HG02852 (cell line): ENCODE data around the gene SMAD3.

ENCODE experiments used
- ATAC-seq: cut with Tn5 transposase; IDR thresholded peaks from one replicate; pipeline ENCODE4 v1.9.1; 2021; ENCODE audit warnings: mild to moderate bottlenecking, moderate library complexity; ENCODE audit not compliant: unreplicated experiment

Gene SMAD3

DNA sequence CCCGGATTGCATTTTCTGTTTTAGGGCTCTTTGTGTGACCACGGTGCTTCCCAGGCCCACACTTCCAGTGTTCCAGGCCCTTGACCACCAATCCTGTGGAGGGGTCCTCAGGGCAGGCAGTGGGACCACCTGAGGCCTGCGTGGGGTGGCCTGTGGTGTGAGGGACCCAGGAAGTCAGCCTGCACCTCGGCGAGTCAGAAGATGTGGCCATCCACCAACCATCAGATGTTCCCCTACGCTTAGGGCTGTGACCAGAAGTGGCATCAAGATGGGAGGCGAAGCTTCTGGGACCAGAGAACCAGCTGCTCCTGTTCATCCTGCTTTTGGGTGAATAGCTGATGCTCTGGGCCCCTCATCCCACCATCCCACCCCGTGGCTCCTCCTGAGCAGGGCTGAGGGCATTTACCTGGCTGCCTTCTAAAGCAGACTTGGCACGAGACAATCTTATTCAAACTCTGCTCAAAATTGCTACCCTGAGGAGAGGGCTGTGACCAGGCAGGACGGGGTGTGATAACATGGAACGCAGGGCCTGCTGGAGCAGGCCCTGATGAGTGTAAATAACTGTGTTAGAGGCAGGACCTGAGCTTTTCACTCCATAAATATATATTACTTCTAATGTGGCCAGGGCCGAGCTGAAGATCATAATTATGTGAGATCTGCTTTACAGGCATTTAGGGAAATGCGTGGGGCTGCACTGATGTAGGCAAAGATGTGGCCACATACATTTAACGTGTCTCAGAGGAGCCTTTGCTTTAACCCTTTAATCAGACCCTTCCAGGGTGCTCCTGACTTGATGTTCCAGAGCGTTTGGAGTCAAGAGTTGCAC lies 28.8 kb downstream of the SMAD3 start:
- no peak for ATAC-seq

GRCh38 chr15:67095912-67096311 lies 30.5 kb downstream of the SMAD3 start:
- ATAC-seq: no peak

DNA sequence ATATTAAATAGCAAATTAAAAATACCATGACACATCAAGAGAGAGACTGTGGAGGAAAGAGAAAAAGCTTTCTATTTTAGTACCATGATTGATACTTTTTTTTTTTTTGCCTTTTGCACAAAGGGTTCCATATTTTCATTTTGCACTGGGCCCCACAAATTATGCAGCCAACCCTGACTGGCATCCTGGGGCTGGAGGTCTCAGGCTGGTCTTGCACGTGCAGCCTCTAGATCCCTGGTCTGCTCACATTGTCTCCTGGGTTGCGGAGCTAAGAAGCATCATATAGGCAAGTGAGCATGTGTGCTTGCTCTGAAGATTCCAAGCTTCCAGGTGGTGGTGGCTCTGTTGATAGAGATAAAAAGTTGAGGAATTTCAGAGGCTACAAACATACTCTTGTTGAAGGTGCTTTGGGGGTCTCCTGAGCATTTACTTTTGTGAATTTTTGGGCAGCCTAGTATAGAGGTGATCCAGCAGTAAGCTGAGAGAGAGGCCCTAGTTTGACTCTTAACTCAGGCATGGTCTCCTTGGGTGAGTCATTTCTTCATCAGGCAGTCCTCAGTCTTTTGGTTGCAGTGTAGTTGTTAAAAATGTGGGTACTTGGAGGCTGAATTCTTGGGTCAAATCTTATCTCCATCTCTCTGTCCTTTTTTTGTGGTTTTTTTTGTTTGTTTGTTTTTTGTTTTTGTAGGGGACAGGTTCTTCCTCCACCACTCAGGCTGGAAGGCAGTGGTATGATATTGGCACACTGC lies 31.3 kb downstream of the SMAD3 start:
- no peak for ATAC-seq

GRCh38 chr15:67097424-67097823 lies 32.0 kb downstream of the SMAD3 start:
- no peak for ATAC-seq

DNA sequence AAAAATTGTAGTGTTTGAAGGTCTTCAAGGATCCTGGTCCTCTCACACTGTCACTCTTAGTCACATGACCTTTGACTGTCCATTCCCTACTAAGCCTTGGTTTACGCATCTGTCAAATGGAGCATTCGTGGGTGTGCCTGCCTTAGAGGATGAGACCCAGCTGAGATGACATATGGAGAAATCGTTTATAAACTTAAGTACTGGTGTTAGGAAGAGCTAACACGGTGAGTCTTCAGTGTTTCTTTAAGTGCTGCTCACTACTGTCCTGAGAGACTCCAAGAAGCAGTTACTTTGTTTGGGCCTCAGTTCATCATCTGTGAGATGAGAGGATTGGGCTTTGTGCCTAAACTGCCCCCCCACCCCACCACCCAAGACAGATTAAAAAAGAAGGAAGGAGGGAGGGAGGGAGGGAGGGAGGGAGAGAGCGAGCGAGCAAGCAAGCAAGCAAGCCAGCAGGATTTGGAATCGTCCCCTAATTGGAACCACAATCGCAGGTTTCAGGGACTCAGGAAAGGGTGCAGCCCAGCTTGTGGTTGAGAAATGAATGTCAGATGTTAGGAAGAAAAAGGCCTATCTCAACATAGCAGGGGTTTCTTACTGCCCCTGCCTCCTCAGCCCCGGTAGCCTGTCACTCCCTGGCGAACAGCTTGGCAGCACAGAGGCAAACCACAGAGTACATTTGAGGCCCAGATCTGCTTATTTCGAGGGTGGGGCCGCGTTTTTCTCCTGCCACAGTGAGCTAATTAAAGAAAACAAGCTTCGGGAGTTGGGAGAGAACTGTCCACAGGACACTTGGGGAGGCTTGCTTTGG lies 32.7 kb downstream of the SMAD3 start:
- ATAC-seq: no peak

- ATAC-seq: no peak
Measured at GRCh38 chr15:67098768-67099282, 33.4 kb downstream of the SMAD3 start.

DNA sequence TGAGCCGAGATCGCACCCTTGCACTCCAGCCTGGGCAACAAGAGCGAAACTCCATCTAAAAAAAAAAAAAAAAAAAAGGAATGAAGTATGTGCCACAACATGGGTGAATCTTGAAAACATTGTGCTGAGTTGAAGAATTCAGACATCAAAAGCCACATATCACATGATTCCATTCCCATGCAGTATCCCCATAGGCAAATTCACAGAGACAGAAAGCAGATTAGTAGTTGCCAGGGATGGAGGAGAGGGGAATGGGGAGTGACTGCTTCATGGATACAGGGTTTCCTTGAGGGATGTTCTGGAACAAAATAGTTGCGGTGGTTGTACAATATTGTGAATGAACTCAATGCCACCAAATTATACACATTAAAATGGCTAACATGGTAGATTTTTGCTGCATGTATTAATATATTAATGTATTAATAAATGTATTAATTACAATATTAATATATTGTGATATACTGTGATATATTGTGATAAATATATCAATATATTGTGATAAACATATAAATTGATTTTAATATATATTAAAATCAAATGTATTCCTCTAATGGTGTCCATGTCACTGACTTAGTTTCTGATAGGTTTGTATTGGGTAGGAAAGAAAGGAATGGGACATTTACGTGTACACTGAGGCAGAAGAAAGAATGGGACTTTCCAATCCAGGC lies 34.9 kb downstream of the SMAD3 start:
- no peak for ATAC-seq

DNA sequence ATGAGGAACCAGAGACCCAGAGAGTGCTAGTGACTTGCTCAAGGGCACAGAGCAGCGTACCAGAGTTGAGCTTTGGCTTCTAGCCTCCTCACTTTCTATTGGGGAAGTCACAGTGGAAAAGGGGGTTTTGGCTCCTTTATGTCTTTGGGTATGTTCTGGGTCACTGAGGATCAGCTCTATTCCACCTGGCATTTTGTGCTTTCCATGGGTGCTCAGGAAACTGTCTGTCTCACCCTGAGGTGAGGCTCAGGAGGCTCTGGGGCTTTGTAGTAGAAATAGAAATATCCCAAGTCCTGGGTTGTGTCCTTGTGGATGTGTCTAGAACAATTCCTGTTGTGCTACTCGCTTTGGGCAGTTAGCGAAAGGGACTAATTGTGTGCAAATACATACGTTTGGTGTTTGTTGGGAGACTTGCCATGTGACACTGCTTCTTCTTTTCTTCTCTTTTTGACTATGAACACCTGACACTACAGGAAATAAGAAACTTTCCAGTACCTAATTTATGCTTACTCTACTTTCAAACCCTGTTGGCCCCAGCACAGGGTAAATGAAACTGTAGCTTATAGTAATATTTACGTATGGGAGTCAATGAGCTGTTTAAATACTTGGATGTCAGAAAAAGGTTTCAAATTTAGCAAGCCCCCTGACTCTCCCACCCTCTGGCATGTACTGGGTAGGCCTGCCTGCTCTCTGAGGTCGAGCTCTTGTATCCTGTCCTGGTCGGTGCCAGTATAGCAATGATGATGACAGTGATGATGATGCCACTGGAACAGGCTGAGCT lies 35.6 kb downstream of the SMAD3 start:
- peak; percentile 73 for ATAC-seq

GRCh38 chr15:67101911-67102598 lies 36.7 kb downstream of the SMAD3 start:
- ATAC-seq: peak; percentile 47

- no peak for ATAC-seq
Measured at GRCh38 chr15:67102599-67102929, 37.2 kb downstream of the SMAD3 start.

GRCh38 chr15:67103021-67103420 lies 37.6 kb downstream of the SMAD3 start:
- no peak for ATAC-seq

DNA sequence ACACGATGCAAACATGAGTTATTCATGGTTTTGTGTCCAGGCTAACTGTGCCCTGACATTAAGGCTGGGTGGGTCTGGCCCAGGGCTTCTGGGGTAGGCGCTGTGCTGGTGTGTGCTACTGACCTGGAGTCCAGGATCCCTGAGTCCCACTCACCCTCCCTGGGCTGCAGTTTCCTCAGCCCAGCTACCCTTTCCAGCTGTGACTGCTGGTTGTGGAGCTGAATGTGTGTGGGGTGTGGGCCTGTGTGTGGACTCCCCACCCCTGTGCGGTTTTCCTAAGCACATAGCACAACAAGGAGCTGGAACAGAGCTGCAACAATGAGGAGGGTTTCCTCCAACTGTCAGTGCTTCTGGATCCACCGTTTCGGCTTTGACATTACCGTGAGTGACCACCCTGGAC lies 38.0 kb downstream of the SMAD3 start:
- no peak for ATAC-seq

DNA sequence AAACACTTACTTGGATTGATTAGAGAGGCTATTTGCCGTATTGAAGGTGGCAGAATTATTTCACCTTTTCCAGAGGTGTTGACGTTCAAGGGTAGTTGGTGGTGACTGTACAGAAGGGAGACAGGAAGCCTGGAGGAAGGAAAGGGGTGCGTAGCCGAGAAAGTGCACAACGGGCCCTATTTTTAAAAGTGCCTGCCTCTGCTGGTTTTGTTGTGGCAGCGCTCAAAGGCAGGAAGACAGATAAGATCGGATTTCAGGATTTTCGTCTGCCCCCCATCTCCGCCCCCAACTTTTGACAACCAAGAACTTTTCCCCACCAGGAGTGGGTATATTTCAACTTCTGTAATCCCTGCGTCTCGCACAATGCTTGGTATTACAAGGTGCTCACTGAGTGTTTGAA lies 38.5 kb downstream of the SMAD3 start:
- ATAC-seq: no peak

DNA sequence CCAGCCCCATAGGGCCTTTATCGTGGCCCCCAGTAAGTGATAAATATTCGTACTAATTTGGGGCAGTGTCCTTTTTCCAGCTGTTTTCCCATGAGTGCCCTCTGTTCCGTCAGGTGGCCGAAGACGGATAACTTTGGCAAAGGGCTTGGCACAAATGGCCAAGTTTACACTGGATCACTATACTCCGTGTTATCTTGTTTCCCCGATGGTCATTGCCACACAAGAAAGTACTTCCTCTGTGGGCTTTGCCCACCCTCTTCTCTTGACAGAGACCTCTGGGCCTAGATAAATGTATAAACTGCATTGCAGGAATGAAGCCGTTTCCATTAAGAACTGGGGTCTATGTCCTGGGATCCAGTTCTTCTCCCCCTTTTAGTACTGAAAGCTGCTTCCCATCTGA lies 39.1 kb downstream of the SMAD3 start:
- ATAC-seq: no peak

DNA sequence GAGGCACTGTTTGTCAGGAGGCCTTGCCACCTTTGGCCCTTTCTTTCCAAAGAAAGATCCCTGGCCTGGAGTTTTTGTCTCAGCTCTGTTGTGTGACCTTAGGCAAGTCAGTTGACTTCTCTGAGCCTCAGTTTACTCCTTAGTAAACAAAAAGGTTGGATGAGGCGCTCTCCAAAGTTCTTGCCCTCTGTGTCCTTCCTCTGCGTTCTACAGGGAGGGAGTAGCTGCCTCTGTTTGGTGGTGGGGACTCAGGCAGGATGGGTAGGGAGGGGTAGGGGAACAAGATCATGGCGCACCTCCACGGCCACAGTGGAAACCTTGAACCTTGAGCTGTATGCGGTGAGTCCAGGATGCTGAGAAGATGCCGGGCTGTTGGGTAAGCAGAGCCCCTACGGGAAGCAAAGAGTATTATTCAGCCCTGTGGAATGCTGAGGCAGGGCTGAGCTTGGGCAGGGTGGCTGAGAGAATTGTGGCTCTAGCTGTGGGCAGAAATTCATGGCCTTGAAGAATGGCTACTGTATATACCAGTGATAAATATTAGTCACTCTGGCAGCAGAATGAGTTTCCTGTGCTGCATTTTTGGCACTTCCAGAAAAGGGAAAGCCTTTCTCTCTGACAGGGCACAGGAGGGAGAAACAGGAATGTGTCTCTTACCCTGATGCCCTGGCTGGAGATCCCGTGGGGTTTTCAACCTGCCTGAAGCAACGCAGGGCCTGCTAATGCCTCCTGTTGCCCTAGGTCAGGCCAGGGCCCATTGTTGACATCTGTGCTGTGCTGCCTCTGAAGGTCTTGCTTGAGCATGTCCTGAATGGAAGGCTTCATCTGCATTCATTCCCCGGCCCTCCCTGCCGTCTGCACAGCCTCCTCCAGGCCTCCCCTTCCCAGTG lies 39.9 kb downstream of the SMAD3 start:
- no peak for ATAC-seq

DNA sequence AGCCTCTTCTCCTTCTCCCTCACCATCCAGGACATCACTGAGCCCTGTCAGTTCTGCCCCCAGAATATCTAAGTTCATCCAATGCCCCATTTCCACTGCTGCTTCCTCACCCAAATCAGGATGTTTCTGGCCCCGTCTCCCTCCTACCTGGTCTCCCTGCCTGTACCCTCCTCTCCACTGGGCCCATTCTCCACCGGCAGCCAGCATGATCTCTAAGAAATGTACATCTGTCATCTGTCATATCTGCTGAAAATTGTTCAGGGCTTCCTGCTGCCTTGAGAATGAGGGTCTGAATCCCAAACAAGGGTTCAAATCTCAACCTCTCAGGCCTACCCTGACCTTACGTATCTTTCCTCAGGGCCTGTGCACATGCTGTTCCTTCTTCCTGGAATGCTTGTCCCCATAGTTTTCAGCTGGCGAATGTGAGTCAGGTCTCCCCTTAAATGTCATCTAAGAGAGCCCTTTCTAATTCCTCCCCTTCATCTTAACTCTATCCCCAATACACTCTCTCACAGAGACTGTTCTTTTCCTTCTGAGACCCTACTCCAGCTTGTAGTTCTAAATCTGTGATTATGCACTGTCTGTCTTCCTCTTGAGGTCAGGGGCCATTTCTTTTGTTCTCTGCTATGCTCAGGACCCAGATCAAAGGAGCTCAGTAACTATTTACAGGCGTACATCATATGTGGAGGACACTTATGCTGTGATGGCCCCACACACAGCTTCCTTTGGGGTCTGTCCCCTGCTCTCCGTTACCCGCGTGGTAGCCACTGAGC lies 40.8 kb downstream of the SMAD3 start:
- ATAC-seq: no peak

DNA sequence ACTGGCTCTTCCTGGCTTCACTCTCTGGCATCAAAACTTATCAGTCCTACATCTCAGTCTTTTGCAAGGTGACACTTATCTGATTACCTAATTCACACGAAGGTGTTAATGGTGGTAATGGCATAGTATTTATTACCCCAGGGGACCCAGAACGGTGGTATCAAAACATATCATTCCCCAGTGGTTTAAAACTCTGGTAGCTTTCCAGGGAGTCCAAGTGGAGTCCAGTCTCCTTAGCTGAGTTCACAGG lies 41.3 kb downstream of the SMAD3 start:
- ATAC-seq: no peak
